CD4-positive, alpha-beta T cell (primary cell): ENCODE data around the gene ANO9. TPM values are rescaled to one million over a fixed set of nuclear protein-coding genes. Genes with fewer than 3 reads are reported as not detected.

Experiments
- ATAC-seq: fragments of 200-7000 bp; cut with Tn5 transposase; one replicate; pipeline ENCODE4 v1.10.0; 2022; ENCODE audit warnings: mild to moderate bottlenecking; ENCODE audit not compliant: poor library complexity
- CTCF ChIA-PET: fragments of 350-600 bp; sonication (Branson Sonifier 250); formaldehyde crosslinking; loops from one replicate; lab custom pipeline; 2021; ENCODE audit warnings: antibody characterized with exemption, inconsistent platforms; lab: Charles Lee
- POLR2A ChIA-PET: fragments of 350-600 bp; sonication (Branson Sonifier 250); formaldehyde crosslinking; loops from one replicate; lab custom pipeline; 2021; ENCODE audit warnings: antibody characterized with exemption, inconsistent platforms; lab: Charles Lee
- DNase-seq, 14 experiments: peaks; one replicate each; pipeline ENCODE4 v3.0.0-alpha.2; 2013 to 2020; ENCODE audit warnings: mixed read lengths in 2 of 14
- H3K27ac ChIP-seq, 2 donors: one replicate each; pipeline versions ENCODE4 v1.5.1 to v1.7.0; 2013; ENCODE audit warnings: low read length in 2 of 2, low read depth in 1 of 2, mild to moderate bottlenecking in 1 of 2
- H3K27me3 ChIP-seq, 2 experiments: 1 replicate in 1 of 2; 2 replicates in 1 of 2; pipeline versions ENCODE4 v1.6.1 to v1.7.0; 2013; ENCODE audit warnings: low read length in 2 of 2, control low read depth in 1 of 2, mild to moderate bottlenecking in 1 of 2, moderate library complexity in 1 of 2; ENCODE audit not compliant: insufficient read depth in 2 of 2, control insufficient read depth in 1 of 2
- H3K36me3 ChIP-seq: one replicate; pipeline ENCODE4 v1.6.1; 2013; ENCODE audit warnings: low read length, control low read depth; ENCODE audit not compliant: insufficient read depth
- H3K4me1 ChIP-seq: one replicate; pipeline ENCODE4 v1.6.1; 2013; ENCODE audit warnings: low read length, control low read depth; ENCODE audit not compliant: insufficient read depth
- H3K4me3 ChIP-seq: one replicate; pipeline ENCODE4 v1.5.1; 2013; ENCODE audit warnings: mild to moderate bottlenecking, low read length, moderate library complexity
- H3K9me3 ChIP-seq, 2 experiments: 1 replicate in 1 of 2; 2 replicates in 1 of 2; pipeline versions ENCODE4 v1.6.1 to v1.7.0; 2013; ENCODE audit warnings: low read length in 2 of 2, mild to moderate bottlenecking in 2 of 2, control low read depth in 1 of 2, moderate library complexity in 1 of 2; ENCODE audit not compliant: control insufficient read depth in 1 of 2, insufficient read depth in 1 of 2
- H3K27ac Mint-ChIP-seq: one replicate; pipeline ENCODE4 v1.8.0; 2020; ENCODE audit warnings: mixed read lengths
- H3K27me3 Mint-ChIP-seq: one replicate; pipeline ENCODE4 v1.8.0; 2021; ENCODE audit warnings: mixed read lengths
- H3K36me3 Mint-ChIP-seq: one replicate; pipeline ENCODE4 v1.8.0; 2021; ENCODE audit warnings: low read depth, mixed read lengths
- H3K4me1 Mint-ChIP-seq: one replicate; pipeline ENCODE4 v1.8.0; 2021; ENCODE audit warnings: low read depth, mixed read lengths
- H3K4me3 Mint-ChIP-seq: one replicate; pipeline ENCODE4 v1.8.0; 2020; ENCODE audit warnings: mild to moderate bottlenecking, mixed read lengths
- H3K9me3 Mint-ChIP-seq: one replicate; pipeline ENCODE4 v1.8.0; 2020; ENCODE audit warnings: mixed read lengths
- intact Hi-C, 2 experiments: fragments of 100-400 bp; cut with DNase I in 1 of 2; cut with micrococcal nuclease in 1 of 2; formaldehyde crosslinking; loops; one replicate each; pipeline versions ENCODE4 v1.15.1 to v1.9.0; 2023 to 2025; cut with DNase I, micrococcal nuclease
- total RNA-seq, 174 experiments: library from RNA in 2 of 174; stranded (reverse) in 2 of 174; gene quantifications; one replicate each; pipeline ENCODE4 v1.2.3 and lab custom pipeline; 2021 to 2026
- TF ChIP-seq, protein P1 (sequence below): fragments of 200-600 bp; IDR thresholded peaks from one replicate; pipeline ENCODE4 v1.8.0; 2022; ENCODE audit warnings: antibody characterized with exemption, mild to moderate bottlenecking

Gene ANO9
- total RNA-seq, 2 experiments from 2014 or later = 109 to 114 TPM

DNA sequence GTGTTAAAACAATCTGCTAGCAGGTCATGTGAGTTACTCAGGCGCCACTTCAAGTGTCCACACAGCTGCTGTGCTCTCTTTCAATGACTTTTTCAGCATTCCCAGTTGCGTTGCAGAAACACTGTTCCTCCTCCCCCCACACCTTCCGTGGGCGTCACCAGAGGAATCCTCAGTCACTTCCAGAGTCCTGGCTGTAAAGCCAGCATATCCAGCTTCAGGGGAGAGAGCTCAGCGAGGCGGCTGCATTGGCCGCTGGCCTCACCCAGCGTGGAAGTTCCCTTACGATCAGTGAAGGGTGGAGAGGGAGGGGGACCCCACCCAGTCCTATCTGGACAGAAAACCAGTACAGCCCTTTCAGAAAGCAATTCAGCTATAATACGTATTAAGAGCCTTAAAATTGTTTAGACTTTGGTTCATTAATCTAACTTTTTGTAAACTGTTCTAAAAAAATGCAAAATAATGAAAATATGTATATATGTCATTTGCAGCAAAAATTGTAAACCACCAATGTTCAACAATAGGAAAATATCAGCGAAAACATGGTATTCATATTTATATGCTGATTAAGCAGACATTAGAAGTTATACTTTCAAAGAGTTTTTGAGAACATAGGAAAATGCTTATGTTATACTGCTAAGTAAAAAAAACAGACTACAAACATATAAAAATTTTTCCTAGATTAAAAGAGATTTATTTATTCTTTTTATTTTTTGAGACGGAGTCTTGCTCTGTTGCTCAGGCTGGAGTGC is 2.8 kb upstream of the ANO9 start:
- no peaks in the 10 kb centered on the region for H3K36me3 ChIP-seq
- ChIA-PET CTCF (interaction anchor here (1.2 kb wide), 1 partner anchor 74 kb away, joined by 3 read pairs; no protein-coding TSS in a partner anchor), POLR2A (no interaction called here)
- no peaks in the 10 kb centered on the region for H3K27me3 ChIP-seq
- no peak overlapping the region for H3K27ac ChIP-seq
- Mint-ChIP-seq H3K27ac (no peak overlapping the region), H3K4me3 (peak overlapping the region; percentile 25), H3K9me3 (no peaks in the 10 kb centered on the region), H3K36me3 (no peaks in the 10 kb centered on the region), H3K4me1 (peaks cover 20% of the 10 kb centered on the region), H3K27me3 (no peaks in the 10 kb centered on the region)
- peaks cover 51% of the 10 kb centered on the region for H3K4me1 ChIP-seq
- no peak overlapping the region for H3K4me3 ChIP-seq
- ATAC-seq (no peak), DNase-seq (no peak)
- intact Hi-C loops = no loop called here
- TF ChIP-seq, protein P1, sequence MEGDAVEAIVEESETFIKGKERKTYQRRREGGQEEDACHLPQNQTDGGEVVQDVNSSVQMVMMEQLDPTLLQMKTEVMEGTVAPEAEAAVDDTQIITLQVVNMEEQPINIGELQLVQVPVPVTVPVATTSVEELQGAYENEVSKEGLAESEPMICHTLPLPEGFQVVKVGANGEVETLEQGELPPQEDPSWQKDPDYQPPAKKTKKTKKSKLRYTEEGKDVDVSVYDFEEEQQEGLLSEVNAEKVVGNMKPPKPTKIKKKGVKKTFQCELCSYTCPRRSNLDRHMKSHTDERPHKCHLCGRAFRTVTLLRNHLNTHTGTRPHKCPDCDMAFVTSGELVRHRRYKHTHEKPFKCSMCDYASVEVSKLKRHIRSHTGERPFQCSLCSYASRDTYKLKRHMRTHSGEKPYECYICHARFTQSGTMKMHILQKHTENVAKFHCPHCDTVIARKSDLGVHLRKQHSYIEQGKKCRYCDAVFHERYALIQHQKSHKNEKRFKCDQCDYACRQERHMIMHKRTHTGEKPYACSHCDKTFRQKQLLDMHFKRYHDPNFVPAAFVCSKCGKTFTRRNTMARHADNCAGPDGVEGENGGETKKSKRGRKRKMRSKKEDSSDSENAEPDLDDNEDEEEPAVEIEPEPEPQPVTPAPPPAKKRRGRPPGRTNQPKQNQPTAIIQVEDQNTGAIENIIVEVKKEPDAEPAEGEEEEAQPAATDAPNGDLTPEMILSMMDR = no peak
- H3K9me3 ChIP-seq = no peaks in the 10 kb centered on the region

- Mint-ChIP-seq H3K27ac (no peak overlapping the region), H3K9me3 (no peaks in the 10 kb centered on the region), H3K27me3 (no peaks in the 10 kb centered on the region), H3K36me3 (no peaks in the 10 kb centered on the region), H3K4me3 (no peak overlapping the region), H3K4me1 (peaks cover 17% of the 10 kb centered on the region)
- H3K36me3 ChIP-seq = no peaks in the 10 kb centered on the region
- ATAC-seq = no peak
- intact Hi-C loops = no loop called here
- ChIA-PET CTCF (no interaction called here), POLR2A (interaction anchor here (0.8 to 1.3 kb wide), 2 partner anchors 37 to 236 kb away, joined by 3 read pairs; partner anchors contain the start of genes BET1L and RIC8A)
- no peak for DNase-seq
- no peak overlapping the region for H3K27ac ChIP-seq
- H3K27me3 ChIP-seq = no peaks in the 10 kb centered on the region
- peaks cover 51% of the 10 kb centered on the region for H3K4me1 ChIP-seq
- no peaks in the 10 kb centered on the region for H3K9me3 ChIP-seq
- TF ChIP-seq, protein P1 = no peak
- no peak overlapping the region for H3K4me3 ChIP-seq
Measured at GRCh38 chr11:443542-444199, 1.9 kb upstream of the ANO9 start.

DNA sequence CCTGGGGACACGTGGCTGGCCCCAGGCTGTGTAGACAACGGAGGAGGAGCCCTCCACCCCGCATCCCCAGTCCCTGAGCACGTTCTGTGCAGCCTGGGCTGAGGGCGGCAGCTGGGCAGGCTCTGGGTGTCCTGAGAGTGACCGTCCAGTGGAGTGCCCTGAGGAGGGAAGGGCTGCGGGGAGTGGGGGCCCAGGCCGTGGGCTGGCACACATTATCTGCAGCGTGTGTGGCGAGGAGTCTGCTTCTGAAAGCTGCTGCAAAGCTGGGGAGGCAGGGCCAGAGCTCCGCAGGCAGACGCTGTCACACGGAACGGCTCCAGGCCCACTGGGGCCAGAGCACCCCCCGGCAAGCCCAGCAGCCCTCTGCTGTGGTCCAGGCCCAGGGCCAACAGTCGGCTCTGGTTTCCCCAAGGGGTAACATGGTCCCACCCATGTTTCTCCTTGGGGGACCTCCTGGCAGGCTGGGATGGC is 835 bp upstream of the ANO9 start:
- Mint-ChIP-seq H3K27ac (no peak overlapping the region), H3K9me3 (no peaks in the 10 kb centered on the region), H3K27me3 (no peaks in the 10 kb centered on the region), H3K4me3 (peak overlapping the region; percentile 30), H3K36me3 (no peaks in the 10 kb centered on the region), H3K4me1 (peaks cover 10% of the 10 kb centered on the region)
- no peaks in the 10 kb centered on the region for H3K27me3 ChIP-seq
- H3K4me3 ChIP-seq = no peak overlapping the region
- intact Hi-C loops = no loop called here
- ATAC-seq (no peak), DNase-seq (no peak)
- CTCF ChIA-PET = no interaction called here
- peaks cover 52% of the 10 kb centered on the region for H3K4me1 ChIP-seq
- no peak overlapping the region for H3K27ac ChIP-seq
- POLR2A ChIA-PET = interaction anchor here (0.8 to 1.3 kb wide), 3 partner anchors 7 to 235 kb away, joined by 3 to 5 read pairs (median 3); partner anchors contain the start of genes BET1L, PTDSS2 and RIC8A
- TF ChIP-seq, protein P1 = no peak
- H3K9me3 ChIP-seq = no peaks in the 10 kb centered on the region
- no peaks in the 10 kb centered on the region for H3K36me3 ChIP-seq
